Measurements from ENCODE around the gene DDC. TPM values are rescaled to one million over a fixed set of nuclear protein-coding genes. Genes with fewer than 3 reads are reported as not detected.

Gene DDC
- total and polyA plus RNA-seq, 9 donors, result 0.24 to 3.3 (median 0.72) TPM

DNA sequence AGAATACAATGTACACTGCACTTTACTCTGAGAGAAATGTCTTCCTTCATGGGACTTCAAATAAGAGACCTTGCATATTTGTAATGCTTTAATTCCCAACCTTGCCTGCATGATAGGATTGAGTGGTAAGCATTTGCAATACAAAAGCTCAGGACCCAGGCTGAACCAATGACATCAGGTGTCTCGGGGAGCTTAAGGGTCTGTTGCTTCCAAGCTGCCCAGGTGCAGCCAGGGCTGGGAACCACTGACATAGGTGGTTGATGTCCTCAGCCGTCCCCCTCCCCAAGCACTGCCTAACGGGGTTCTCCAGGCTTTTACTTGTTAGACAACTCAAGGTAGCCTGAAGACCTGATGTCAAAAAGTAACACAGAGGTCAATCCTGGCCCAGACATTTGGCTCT lies 144.2 kb downstream of the DDC start:
- 77 to 92% (median 78%) methylated on average over 3 of the region's 3 CpGs for WGBS, 3 donors
- intact Hi-C loops (cut with DNase I), result no loop called here
- DNase-seq, result no peak

DNA sequence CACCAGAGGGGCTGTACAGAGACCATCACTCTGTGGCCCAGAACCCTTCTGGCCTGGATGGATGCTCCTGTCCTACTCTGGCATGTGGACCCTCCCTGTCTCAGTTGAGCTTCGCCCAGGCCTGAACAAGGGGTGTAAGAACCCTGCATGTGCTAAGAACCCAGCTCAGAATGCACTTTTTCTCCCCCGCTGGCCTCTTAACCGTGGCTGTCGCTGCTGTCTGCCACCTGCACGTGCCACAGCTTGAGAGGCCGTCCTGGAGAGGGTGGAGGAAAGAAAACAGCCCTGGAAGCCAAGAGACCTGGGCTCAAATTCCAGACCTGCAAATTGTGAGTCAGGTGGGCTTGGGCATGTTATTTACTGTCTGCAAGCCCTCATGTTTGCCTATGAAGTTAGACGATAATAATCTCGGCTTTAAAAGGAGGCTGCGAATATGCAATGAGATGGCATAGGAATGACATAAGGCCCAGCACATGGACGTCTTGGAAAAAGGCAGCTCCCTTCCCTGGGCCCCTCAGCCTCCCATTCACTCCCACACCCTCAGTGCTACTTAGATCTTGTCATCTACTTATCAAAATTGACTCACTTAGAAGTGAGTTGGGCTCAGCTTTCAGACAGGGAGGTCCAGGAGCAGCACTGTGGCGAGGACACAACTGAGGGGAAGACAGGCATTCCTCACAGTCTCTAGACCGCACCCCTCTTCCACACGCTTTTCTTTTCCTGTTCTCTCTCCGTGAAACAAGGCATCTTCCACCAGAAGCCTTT lies 146.5 kb downstream of the DDC start:
- H3K36me3 ChIP-seq, result no peaks in the 10 kb centered on the region
- TF ChIP-seq, protein P1, sequence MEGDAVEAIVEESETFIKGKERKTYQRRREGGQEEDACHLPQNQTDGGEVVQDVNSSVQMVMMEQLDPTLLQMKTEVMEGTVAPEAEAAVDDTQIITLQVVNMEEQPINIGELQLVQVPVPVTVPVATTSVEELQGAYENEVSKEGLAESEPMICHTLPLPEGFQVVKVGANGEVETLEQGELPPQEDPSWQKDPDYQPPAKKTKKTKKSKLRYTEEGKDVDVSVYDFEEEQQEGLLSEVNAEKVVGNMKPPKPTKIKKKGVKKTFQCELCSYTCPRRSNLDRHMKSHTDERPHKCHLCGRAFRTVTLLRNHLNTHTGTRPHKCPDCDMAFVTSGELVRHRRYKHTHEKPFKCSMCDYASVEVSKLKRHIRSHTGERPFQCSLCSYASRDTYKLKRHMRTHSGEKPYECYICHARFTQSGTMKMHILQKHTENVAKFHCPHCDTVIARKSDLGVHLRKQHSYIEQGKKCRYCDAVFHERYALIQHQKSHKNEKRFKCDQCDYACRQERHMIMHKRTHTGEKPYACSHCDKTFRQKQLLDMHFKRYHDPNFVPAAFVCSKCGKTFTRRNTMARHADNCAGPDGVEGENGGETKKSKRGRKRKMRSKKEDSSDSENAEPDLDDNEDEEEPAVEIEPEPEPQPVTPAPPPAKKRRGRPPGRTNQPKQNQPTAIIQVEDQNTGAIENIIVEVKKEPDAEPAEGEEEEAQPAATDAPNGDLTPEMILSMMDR (IDR thresholded peaks at IDR 0.05), result no peak
- TF ChIP-seq EP300 (IDR thresholded peaks at IDR 0.05) (no peak), POLR2A (IDR thresholded peaks at IDR 0.05) (no peak)
- intact Hi-C loops (cut with DNase I), result no loop called here
- no peak overlapping the region for H3K4me3 ChIP-seq
- DNase-seq, result no peak
- H3K27ac ChIP-seq, result no peak overlapping the region
- 65 to 70% (median 66%) methylated on average over 14 of the region's 14 CpGs for WGBS, 3 donors
- no peaks in the 10 kb centered on the region for H3K4me1 ChIP-seq (ENCODE audit: insufficient read depth)
- H3K27me3 ChIP-seq, result no peaks in the 10 kb centered on the region
- H3K9me3 ChIP-seq, result no peaks in the 10 kb centered on the region

More for the DNA sequence above, 144.2 kb downstream of the DDC start:
- H3K27me3 ChIP-seq, result no peaks in the 10 kb centered on the region
- no peaks in the 10 kb centered on the region for H3K9me3 ChIP-seq
- H3K27ac ChIP-seq, result no peak overlapping the region
- TF ChIP-seq, protein P1 (IDR thresholded peaks at IDR 0.05), result no peak
- TF ChIP-seq EP300 (IDR thresholded peaks at IDR 0.05) (no peak), POLR2A (IDR thresholded peaks at IDR 0.05) (no peak)
- H3K4me3 ChIP-seq, result no peak overlapping the region
- no peaks in the 10 kb centered on the region for H3K36me3 ChIP-seq
- H3K4me1 ChIP-seq (ENCODE audit: insufficient read depth), result no peaks in the 10 kb centered on the region

DNA sequence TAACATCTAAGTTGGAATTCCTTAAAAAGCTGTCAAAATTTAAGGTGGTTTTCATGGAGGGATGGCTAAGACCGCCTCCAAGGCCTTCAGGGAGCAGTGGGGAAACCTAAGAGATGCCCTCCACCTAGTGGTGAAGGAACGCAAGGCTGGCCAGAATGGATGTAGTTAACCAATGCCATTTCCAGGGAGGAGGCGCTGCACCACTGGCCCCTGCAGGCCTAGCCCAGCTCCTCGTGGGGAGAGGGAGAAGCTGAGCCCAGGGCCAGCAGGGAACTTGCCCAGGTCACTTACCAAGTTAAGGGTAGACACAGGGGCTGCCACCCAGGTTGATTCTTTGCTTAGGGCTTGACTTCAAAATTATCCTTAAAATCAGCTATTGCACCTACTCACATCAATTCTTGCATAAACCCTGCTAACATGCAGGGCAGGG lies 147.1 kb downstream of the DDC start:
- DNase-seq, result peak; percentile 17 to 47 (median 38)

DNA sequence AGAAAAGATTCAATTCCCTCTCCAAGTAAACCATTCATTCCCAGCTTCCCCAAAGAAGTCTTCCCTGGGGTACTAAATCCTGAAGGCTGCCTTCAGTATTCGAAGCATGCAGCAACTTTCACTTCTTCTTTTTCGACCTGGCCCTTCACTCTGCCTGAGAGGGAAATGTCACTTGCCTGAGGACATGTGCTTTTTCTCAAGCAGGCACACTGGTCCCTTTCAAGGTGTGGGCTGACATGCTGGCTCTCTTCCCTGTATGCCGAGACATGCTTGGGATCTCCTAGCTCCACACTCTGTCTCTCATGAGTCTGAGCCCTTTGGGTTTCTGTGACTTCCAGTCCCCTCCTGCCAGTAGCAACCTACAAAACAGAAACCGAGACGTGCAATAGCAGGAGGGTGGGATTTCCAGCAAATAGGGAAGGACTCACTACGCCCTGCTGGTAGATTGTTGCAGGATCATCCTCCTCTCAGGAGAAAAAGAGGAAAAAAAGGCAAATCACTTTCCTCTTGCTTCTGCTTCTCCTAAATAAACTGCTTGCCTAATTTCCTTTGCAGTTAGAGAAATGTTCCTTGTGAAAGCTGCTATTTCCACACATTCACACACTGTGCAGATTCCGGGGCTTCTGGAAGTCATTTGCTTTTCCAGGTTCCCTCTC lies 148.6 kb downstream of the DDC start:
- intact Hi-C loops (cut with DNase I), result no loop called here

More for the DNA sequence above, 147.1 kb downstream of the DDC start:
- 3 to 14% (median 6%) methylated on average over 4 of the region's 4 CpGs for WGBS, 3 donors
- no peaks in the 10 kb centered on the region for H3K36me3 ChIP-seq
- H3K4me1 ChIP-seq (ENCODE audit: insufficient read depth), result no peaks in the 10 kb centered on the region
- TF ChIP-seq POLR2A (IDR thresholded peaks at IDR 0.05), result no peak
- no peak for TF ChIP-seq EP300 (IDR thresholded peaks at IDR 0.05)
- TF ChIP-seq, protein P1 (IDR thresholded peaks at IDR 0.05), result peak in 2 of 3 donors; percentile 25 to 29
- no peaks in the 10 kb centered on the region for H3K27me3 ChIP-seq
- H3K27ac ChIP-seq, result no peak overlapping the region
- H3K9me3 ChIP-seq, result no peaks in the 10 kb centered on the region
- intact Hi-C loops (cut with DNase I), result no loop called here
- no peak overlapping the region for H3K4me3 ChIP-seq

More for the DNA sequence above, 148.6 kb downstream of the DDC start:
- Histone ChIP-seq H3K27me3 (no peaks in the 10 kb centered on the region), H3K27ac (no peak overlapping the region), H3K9me3 (no peaks in the 10 kb centered on the region), H3K4me1 (ENCODE audit: insufficient read depth) (no peaks in the 10 kb centered on the region), H3K36me3 (no peaks in the 10 kb centered on the region), H3K4me3 (no peak overlapping the region)
- TF ChIP-seq, protein P1 (IDR thresholded peaks at IDR 0.05), result no peak
- TF ChIP-seq EP300 (IDR thresholded peaks at IDR 0.05) (no peak), POLR2A (IDR thresholded peaks at IDR 0.05) (no peak)
- no peak for DNase-seq
- 60 to 67% (median 63%) methylated on average over 7 of the region's 7 CpGs for WGBS, 3 donors

All from ovary (tissue), 9 donors.